ENCODE data around the gene BUD23. TPM values are rescaled to one million over a fixed set of nuclear protein-coding genes. Genes with fewer than 3 reads are reported as not detected.

BUD23 gene
- total and polyA plus RNA-seq, 2 donors (not counting 1 experiment from before 2014, with no cell fraction given): 62.4 to 63.9 TPM

DNA sequence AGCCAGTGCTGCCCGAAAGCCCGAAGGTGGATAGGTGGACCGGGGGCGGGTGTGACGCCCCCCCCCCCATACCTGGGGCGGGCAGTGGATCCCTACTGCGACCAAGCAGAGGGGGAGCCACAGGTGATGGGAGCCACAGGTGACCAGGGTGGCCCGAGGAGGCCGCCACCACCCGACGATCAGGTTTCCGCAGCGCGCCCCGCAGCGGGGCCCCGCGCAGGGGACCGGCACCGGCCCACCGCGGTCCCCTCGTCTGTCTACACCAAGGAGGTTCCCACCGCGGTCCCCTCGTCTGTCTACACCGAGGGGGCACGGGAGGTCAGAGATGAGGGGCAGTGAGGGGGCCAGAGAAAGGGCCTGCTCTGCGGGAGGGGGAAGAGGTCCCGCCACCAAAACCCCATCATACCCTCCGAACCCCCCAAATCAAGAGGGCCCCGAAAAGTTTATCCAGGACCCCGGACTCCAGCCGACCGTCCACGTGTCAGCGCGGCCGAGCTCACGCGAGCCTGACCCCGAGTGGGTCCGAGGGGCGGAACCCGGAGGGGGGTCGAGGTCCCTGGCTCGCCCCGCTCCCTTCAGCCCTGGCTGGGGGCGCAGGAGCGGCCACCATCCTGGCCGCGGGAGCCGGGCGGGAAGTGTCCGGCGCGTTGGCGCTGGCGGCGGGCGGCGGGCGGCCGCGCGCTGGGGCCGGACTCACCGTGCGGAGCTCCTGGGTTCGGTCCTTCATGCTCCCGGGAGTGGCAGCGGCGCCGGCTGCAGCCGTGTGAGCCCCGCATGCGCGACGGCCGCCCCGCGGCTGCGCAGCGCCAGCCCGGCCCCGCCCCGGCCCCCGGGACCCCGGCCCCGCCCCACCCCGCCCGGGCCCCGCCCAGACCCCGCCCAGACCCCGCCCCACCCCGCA is 35.8 kb downstream of the BUD23 start, which contains the start of gene STX1A:
STX1A (minus strand) TSS at position 765 of the 901 bp plus-strand sequence; CDS start at position 727, 38 bp downstream.
- POLR2A ChIA-PET: interaction anchor here (0.9 kb wide), 1 partner anchor 124 kb away, joined by 5 read pairs; no protein-coding TSS in a partner anchor
- peak within 1 kb of the TSS; percentile 37 for H3K27ac Mint-ChIP-seq
- Histone ChIP-seq H3K27ac (ENCODE audit: low read length in 2 of 2) (no peak within 1 kb of the TSS), H3K4me1 (ENCODE audit: control insufficient read depth in 2 of 2, insufficient read depth in 2 of 2, low read length in 2 of 2) (peaks cover 25 to 31% of the 10 kb centered on the region in 2 donors), H4K20me1 (ENCODE audit: control insufficient read depth, insufficient read depth, low read length, poor library complexity, severe bottlenecking) (peaks cover 12% of the 10 kb centered on the region), H3K79me2 (ENCODE audit: control insufficient read depth, insufficient read depth, low read length) (no peaks in the 10 kb centered on the region), H3K27me3 (replicated peaks in 1 of 4; ENCODE audit: control extremely low read depth in 1 of 4, control insufficient read depth in 3 of 4, insufficient read depth in 4 of 4, low read length in 3 of 4) (peaks cover 0 to 57% (median 25%) of the 10 kb centered on the region in 4 experiments), H3K4me2 (replicated peaks; ENCODE audit: low read depth, low read length, poor library complexity, severe bottlenecking) (peak within 1 kb of the TSS; percentile 97), H3K9ac (ENCODE audit: low read length) (peak within 1 kb of the TSS; percentile 69), H3K36me3 (replicated peaks in 1 of 2; ENCODE audit: control extremely low read depth in 1 of 2, control insufficient read depth in 1 of 2, extremely low read depth in 1 of 2, insufficient read depth in 2 of 2, low read length in 1 of 2) (no peaks in the 10 kb centered on the region), H3K4me3 (ENCODE audit: control extremely low read depth in 1 of 5, extremely low read depth in 1 of 5, insufficient read depth in 1 of 5, low read depth in 2 of 5, low read length in 4 of 5) (peak within 1 kb of the TSS; percentile 15 to 70 (median 59)), H3K9me3 (ENCODE audit: control extremely low read depth in 1 of 3, control insufficient read depth in 2 of 3, insufficient read depth in 1 of 3, low read length in 2 of 3) (peaks cover 0 to 11% (median 0%) of the 10 kb centered on the region in 3 donors), H2AFZ (ENCODE audit: insufficient read depth, low read depth, low read length, poor library complexity, severe bottlenecking) (peak within 1 kb of the TSS; percentile 79)
- no peaks in the 10 kb centered on the region for H3K9me3 Mint-ChIP-seq (ENCODE audit: insufficient read depth)
- CTCF ChIA-PET: interaction anchor here (0.5 to 1.6 kb wide), 4 partner anchors 10 to 112 kb away, joined by 4 to 6 read pairs (median 5); partner anchors contain the start of gene ABHD11
- H3K4me1 Mint-ChIP-seq: peaks cover 20% of the 10 kb centered on the region
- peak; percentile 89 for ATAC-seq (ENCODE audit: low read depth)
- peak within 1 kb of the TSS; percentile 83 for H3K4me3 Mint-ChIP-seq
- intact Hi-C loops (cut with micrococcal nuclease): loop anchor here (1.0 to 5.0 kb wide), 5 partner anchors 12 to 141 kb away; partner anchors contain the start of genes ABHD11, BUD23, DNAJC30 and TBL2
- peaks cover 27% of the 10 kb centered on the region for H3K27me3 Mint-ChIP-seq
- TF ChIP-seq EZH2 (IDR thresholded peaks at IDR 0.05; ENCODE audit: borderline replicate concordance, insufficient read depth, low read depth, low read length, poor library complexity, severe bottlenecking): no peak
- TF ChIP-seq, protein P1, sequence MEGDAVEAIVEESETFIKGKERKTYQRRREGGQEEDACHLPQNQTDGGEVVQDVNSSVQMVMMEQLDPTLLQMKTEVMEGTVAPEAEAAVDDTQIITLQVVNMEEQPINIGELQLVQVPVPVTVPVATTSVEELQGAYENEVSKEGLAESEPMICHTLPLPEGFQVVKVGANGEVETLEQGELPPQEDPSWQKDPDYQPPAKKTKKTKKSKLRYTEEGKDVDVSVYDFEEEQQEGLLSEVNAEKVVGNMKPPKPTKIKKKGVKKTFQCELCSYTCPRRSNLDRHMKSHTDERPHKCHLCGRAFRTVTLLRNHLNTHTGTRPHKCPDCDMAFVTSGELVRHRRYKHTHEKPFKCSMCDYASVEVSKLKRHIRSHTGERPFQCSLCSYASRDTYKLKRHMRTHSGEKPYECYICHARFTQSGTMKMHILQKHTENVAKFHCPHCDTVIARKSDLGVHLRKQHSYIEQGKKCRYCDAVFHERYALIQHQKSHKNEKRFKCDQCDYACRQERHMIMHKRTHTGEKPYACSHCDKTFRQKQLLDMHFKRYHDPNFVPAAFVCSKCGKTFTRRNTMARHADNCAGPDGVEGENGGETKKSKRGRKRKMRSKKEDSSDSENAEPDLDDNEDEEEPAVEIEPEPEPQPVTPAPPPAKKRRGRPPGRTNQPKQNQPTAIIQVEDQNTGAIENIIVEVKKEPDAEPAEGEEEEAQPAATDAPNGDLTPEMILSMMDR (IDR thresholded peaks at IDR 0.05): no peak
- 1% methylated on average over 80 of the region's 96 CpGs for WGBS (ENCODE audit: insufficient coverage)
- peak; percentile 82 for DNase-seq
